GM12878 (cell line): Measurements from ENCODE around the gene FAM20A. TPM values are rescaled to one million over a fixed set of nuclear protein-coding genes. Genes with fewer than 3 reads are reported as not detected.

Experiments used
- ATAC-seq: fragments of 200-7000 bp; cut with Tn5 transposase; 3 replicates; pipeline ENCODE4 v1.9.1; 2020; ENCODE audit warnings: mild to moderate bottlenecking, moderate library complexity
- BruUV-seq: library from RNA; stranded (reverse); fragments of 400-500 nt; replicated peaks from 2 replicates; lab custom pipeline; 2021; lab: Mats Ljungman, UMichigan
- CTCF ChIA-PET: fragments of 300-600 bp; sonication (Branson Sonifier 250); formaldehyde crosslinking; extraction: SDS; loops from one replicate; lab custom pipeline; 2021; ENCODE audit warnings: inconsistent platforms; lab: Yijun Ruan, JAX
- POLR2A ChIA-PET: fragments of 350-600 bp; formaldehyde crosslinking; extraction: SDS; loops from one replicate; lab custom pipeline; 2021; ENCODE audit warnings: inconsistent platforms; lab: Charles Lee
- RAD21 ChIA-PET: fragments of 300-600 bp; sonication (Branson Sonifier 250); formaldehyde crosslinking; loops from one replicate; lab custom pipeline; 2023; ENCODE audit warnings: antibody characterized with exemption; ENCODE audit not compliant: unreplicated experiment; lab: Charles Lee
- SMC1A ChIA-PET: fragments of 300-600 bp; sonication (Branson Sonifier 250); formaldehyde crosslinking; loops from one replicate; lab custom pipeline; 2023; ENCODE audit not compliant: unreplicated experiment, uncharacterized antibody; lab: Charles Lee
- DNase-seq: peaks from one replicate; pipeline ENCODE4 v3.0.0-alpha.2; 2011; ENCODE audit warnings: low read depth, low spot score
- FAIRE-seq: peaks from 3 replicates; lab custom pipeline; 2011; peaks lifted over from hg19 to GRCh38; lab: Jason Lieb, UNC
- H2AFZ ChIP-seq: 2 replicates; pipeline ENCODE4 v1.6.0; 2011; ENCODE audit warnings: low read depth, low read length, control low read depth; ENCODE audit not compliant: control insufficient read depth
- H3K27ac ChIP-seq: 2 replicates; pipeline ENCODE4 v1.5.1; 2011; ENCODE audit warnings: control low read depth; ENCODE audit not compliant: control insufficient read depth, insufficient read depth
- H3K27me3 ChIP-seq, 2 experiments: replicated peaks in 1 of 2; 2 replicates each; pipeline versions ENCODE4 v1.6.0 to v1.6.1; 2011; ENCODE audit warnings: low read length in 1 of 2; ENCODE audit not compliant: control insufficient read depth in 2 of 2, insufficient read depth in 2 of 2
- H3K36me3 ChIP-seq, 2 experiments: 2 replicates each; pipeline ENCODE4 v1.5.1; 2011; ENCODE audit warnings: low read length in 1 of 2; ENCODE audit not compliant: control insufficient read depth in 2 of 2, insufficient read depth in 2 of 2
- H3K4me1 ChIP-seq: 2 replicates; pipeline ENCODE4 v1.6.1; 2011; ENCODE audit warnings: mild to moderate bottlenecking, low read length, moderate library complexity, mixed read lengths; ENCODE audit not compliant: control insufficient read depth, insufficient read depth
- H3K4me2 ChIP-seq: 2 replicates; pipeline ENCODE4 v1.6.0; 2011; ENCODE audit warnings: control low read depth; ENCODE audit not compliant: control insufficient read depth, insufficient read depth
- H3K4me3 ChIP-seq: fragments of 200-600 bp; sonication (generic); 2 replicates; pipeline ENCODE4 v1.5.1; 2016
- H3K79me2 ChIP-seq: 2 replicates; pipeline ENCODE4 v1.6.0; 2011; ENCODE audit warnings: low read length; ENCODE audit not compliant: control insufficient read depth, insufficient read depth
- H3K9ac ChIP-seq: 2 replicates; pipeline ENCODE4 v1.8.0; 2011; ENCODE audit warnings: low read length, control low read depth, mixed read lengths; ENCODE audit not compliant: control insufficient read depth, insufficient read depth
- H3K9me3 ChIP-seq: replicated peaks from 3 replicates; pipeline ENCODE4 v1.5.1; 2011; ENCODE audit warnings: mild to moderate bottlenecking, low read length; ENCODE audit not compliant: control insufficient read depth, insufficient read depth
- H4K20me1 ChIP-seq: 2 replicates; pipeline ENCODE4 v1.6.0; 2011; ENCODE audit not compliant: control insufficient read depth, insufficient read depth
- ATF3 ChIP-seq: IDR thresholded peaks from 2 replicates; pipeline ENCODE4 v1.6.1; 2011; ENCODE audit warnings: low read depth, mild to moderate bottlenecking, low read length, moderate library complexity, borderline replicate concordance; ENCODE audit errors: extremely low read depth
- EGR1 ChIP-seq, 2 experiments: IDR thresholded peaks; 1 replicate in 1 of 2; 2 replicates in 1 of 2; pipeline ENCODE4 v1.6.1; 2011 to 2012; ENCODE audit warnings: low read depth in 2 of 2, low read length in 2 of 2, borderline replicate concordance in 1 of 2, mild to moderate bottlenecking in 1 of 2, moderate library complexity in 1 of 2
- KLF5 ChIP-seq: fragments of 450-650 bp; IDR thresholded peaks from 2 replicates; pipeline ENCODE4 v1.6.1; 2014; ENCODE audit warnings: mild to moderate bottlenecking; ENCODE audit not compliant: partially characterized antibody
- TBL1XR1 ChIP-seq: IDR thresholded peaks from 2 replicates; pipeline ENCODE4 v1.6.1; 2012; ENCODE audit warnings: low read depth, low read length, improper control_type of control experiment
- ZNF687 ChIP-seq: fragments of 450-650 bp; IDR thresholded peaks from 2 replicates; pipeline ENCODE4 v1.6.1; 2017; ENCODE audit warnings: mild to moderate bottlenecking, moderate library complexity
- WGBS: methylation state at CpG from one replicate; pipeline ENCODE4 v1.1.6; 2016; ENCODE audit warnings: low lambda C conversion rate; ENCODE audit not compliant: insufficient replicate concordance, insufficient coverage; ENCODE audit errors: missing lambda C conversion rate; 5-methylcytosine and 5-hydroxymethylcytosine counted together
- in situ Hi-C: fragments of 300-500 bp; cut with MboI; formaldehyde crosslinking; loops from 9 replicates; pipeline ENCODE4 v1.14.3; 2018; ENCODE audit warnings: mixed read lengths
- intact Hi-C: fragments of 100-400 bp; cut with micrococcal nuclease; formaldehyde crosslinking; loops from one replicate; pipeline ENCODE4 v1.14.2; 2022; ENCODE audit not compliant: unreplicated experiment
- polyA plus RNA-seq, 11 experiments: library from polyadenylated mRNA; depleted of rRNA in 4 of 11; unstranded in 6 of 11; stranded (reverse) in 5 of 11; fragments of >200 nt; fragmentation: Nextera tagmentation in 4 of 11; fragmentation: Illumina TruSeq in 1 of 11; extraction: Ambion mirVana in 4 of 11; extraction: Trizol in 1 of 11; gene quantifications; 1 replicate in 1 of 11; 2 replicates in 10 of 11; pipeline versions ENCODE4 v1.2.1 to v1.2.3, GENCODE V29; 2011 to 2016; ENCODE audit warnings: inconsistent platforms in 2 of 11, missing spikeins in 2 of 11, low read depth in 1 of 11
- total RNA-seq, 4 experiments: library from RNA; depleted of rRNA in 3 of 4; stranded (reverse); fragments of >200 nt in 3 of 4; fragmentation: Illumina TruSeq in 1 of 4; extraction: Trizol in 1 of 4; gene quantifications; 2 replicates each; pipeline versions ENCODE4 v1.2.1 to v1.2.3, GENCODE V29; 2013 to 2021
- TF ChIP-seq, protein P1 (sequence below): fragments of 450-650 bp; IDR thresholded peaks from 2 replicates; pipeline ENCODE4 v1.6.1; 2017; ENCODE audit warnings: low read depth, mild to moderate bottlenecking, moderate library complexity
- TF ChIP-seq, protein P2 (sequence below): fragments of 450-650 bp; formaldehyde crosslinking; IDR thresholded peaks from 2 replicates; pipeline ENCODE4 v1.4.0; 2020; ENCODE audit warnings: mild to moderate bottlenecking, moderate library complexity

FAM20A gene
- total and polyA plus RNA-seq, 10 of the 15 experiments (the other 5 are each of a cell fraction or from before 2014, with no cell fraction given), result 0.13 TPM; not detected in 9

- ChIA-PET SMC1A (interaction anchor here (0.9 to 8.1 kb wide), 4 partner anchors 12 to 53 kb away, joined by 3 to 97 read pairs (median 7); no protein-coding TSS in a partner anchor), RAD21 (interaction anchor here (1.0 to 3.1 kb wide), 7 partner anchors 10 to 53 kb away, joined by 3 to 19 read pairs (median 4); no protein-coding TSS in a partner anchor), CTCF (interaction anchor here (3.9 kb wide), 1 partner anchor 14 kb away, joined by 29 read pairs; no protein-coding TSS in a partner anchor), POLR2A (interaction anchor here (0.8 to 4.7 kb wide), 6 partner anchors 9 to 55 kb away, joined by 3 to 46 read pairs (median 6); partner anchors contain the start of gene WIPI1)
- Histone ChIP-seq H3K79me2 (peaks cover 45% of the 10 kb centered on the region), H4K20me1 (0 out of 2 replicates have a peak, but pooled peaks cover 2% of the 10 kb centered on the region), H3K9ac (peak overlapping the region; percentile 87), H3K27me3 (no peaks in the 10 kb centered on the region), H2AFZ (peak overlapping the region; percentile 100), H3K4me2 (peak overlapping the region; percentile 92), H3K36me3 (peaks cover 0 to 10% of the 10 kb centered on the region in 2 experiments; a peak in 1 of 4 replicates), H3K9me3 (no peaks in the 10 kb centered on the region), H3K4me3 (peak overlapping the region; percentile 88), H3K27ac (peak overlapping the region; percentile 98), H3K4me1 (peaks cover 7% of the 10 kb centered on the region; the same call in 1 of the 2 replicates)
- 2% methylated on average over 21 of the region's 49 CpGs for WGBS
- in situ Hi-C loops, result no loop called here
- FAIRE-seq (no peak), ATAC-seq (peak; percentile 74), DNase-seq (no peak)
- BruUV-seq, result no TSS peak
- intact Hi-C loops, result loop anchor here (1.0 to 5.0 kb wide), 2 partner anchors 13 to 44 kb away; no protein-coding TSS in a partner anchor
- TF ChIP-seq, protein P1, sequence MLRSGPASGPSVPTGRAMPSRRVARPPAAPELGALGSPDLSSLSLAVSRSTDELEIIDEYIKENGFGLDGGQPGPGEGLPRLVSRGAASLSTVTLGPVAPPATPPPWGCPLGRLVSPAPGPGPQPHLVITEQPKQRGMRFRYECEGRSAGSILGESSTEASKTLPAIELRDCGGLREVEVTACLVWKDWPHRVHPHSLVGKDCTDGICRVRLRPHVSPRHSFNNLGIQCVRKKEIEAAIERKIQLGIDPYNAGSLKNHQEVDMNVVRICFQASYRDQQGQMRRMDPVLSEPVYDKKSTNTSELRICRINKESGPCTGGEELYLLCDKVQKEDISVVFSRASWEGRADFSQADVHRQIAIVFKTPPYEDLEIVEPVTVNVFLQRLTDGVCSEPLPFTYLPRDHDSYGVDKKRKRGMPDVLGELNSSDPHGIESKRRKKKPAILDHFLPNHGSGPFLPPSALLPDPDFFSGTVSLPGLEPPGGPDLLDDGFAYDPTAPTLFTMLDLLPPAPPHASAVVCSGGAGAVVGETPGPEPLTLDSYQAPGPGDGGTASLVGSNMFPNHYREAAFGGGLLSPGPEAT, result peak; percentile 89
- no peak for TF ChIP-seq KLF5
- TF ChIP-seq ATF3, result no peak
- TF ChIP-seq ZNF687, result peak; percentile 57; the same call in 1 of the 2 replicates
- TF ChIP-seq TBL1XR1, result no peak
- TF ChIP-seq, protein P2, sequence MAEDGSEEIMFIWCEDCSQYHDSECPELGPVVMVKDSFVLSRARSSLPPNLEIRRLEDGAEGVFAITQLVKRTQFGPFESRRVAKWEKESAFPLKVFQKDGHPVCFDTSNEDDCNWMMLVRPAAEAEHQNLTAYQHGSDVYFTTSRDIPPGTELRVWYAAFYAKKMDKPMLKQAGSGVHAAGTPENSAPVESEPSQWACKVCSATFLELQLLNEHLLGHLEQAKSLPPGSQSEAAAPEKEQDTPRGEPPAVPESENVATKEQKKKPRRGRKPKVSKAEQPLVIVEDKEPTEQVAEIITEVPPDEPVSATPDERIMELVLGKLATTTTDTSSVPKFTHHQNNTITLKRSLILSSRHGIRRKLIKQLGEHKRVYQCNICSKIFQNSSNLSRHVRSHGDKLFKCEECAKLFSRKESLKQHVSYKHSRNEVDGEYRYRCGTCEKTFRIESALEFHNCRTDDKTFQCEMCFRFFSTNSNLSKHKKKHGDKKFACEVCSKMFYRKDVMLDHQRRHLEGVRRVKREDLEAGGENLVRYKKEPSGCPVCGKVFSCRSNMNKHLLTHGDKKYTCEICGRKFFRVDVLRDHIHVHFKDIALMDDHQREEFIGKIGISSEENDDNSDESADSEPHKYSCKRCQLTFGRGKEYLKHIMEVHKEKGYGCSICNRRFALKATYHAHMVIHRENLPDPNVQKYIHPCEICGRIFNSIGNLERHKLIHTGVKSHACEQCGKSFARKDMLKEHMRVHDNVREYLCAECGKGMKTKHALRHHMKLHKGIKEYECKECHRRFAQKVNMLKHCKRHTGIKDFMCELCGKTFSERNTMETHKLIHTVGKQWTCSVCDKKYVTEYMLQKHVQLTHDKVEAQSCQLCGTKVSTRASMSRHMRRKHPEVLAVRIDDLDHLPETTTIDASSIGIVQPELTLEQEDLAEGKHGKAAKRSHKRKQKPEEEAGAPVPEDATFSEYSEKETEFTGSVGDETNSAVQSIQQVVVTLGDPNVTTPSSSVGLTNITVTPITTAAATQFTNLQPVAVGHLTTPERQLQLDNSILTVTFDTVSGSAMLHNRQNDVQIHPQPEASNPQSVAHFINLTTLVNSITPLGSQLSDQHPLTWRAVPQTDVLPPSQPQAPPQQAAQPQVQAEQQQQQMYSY (CRISPR knock-in tag), result no peak; the same call in 1 of the 2 replicates
- TF ChIP-seq EGR1 (IDR thresholded peaks at IDR 0.05; ENCODE audit: borderline replicate concordance in 1 of 2, low read depth in 2 of 2, low read length in 2 of 2), result peak in 1 of 2 experiments; percentile 45; a peak in 1 of 3 replicates
Measured at GRCh38 chr17:68511671-68512246, 89.4 kb downstream of the FAM20A start.
